Choroid plexus epithelial cell (primary cell): ENCODE data around the gene GSN.
"Not testable (repeated sequence)": the region's sequence is repeated elsewhere in the genome, so short reads cannot be mapped to it uniquely, and the experiment has no call there.

Source experiments
- DNase-seq: peaks from one replicate; pipeline ENCODE4 v3.0.0-alpha.2; 2010; ENCODE audit warnings: low read depth
- H3K4me3 ChIP-seq: 2 replicates; pipeline ENCODE4 v1.5.1; 2011; ENCODE audit warnings: low read depth, mild to moderate bottlenecking, control low read depth, low read length, moderate library complexity
- TF ChIP-seq, protein P1 (sequence below): conservative IDR thresholded peaks from 2 replicates; pipeline ENCODE4 v1.5.1; 2011; ENCODE audit warnings: low read depth, mild to moderate bottlenecking, control low read depth, inconsistent platforms, low read length, moderate library complexity

The GSN gene

DNA sequence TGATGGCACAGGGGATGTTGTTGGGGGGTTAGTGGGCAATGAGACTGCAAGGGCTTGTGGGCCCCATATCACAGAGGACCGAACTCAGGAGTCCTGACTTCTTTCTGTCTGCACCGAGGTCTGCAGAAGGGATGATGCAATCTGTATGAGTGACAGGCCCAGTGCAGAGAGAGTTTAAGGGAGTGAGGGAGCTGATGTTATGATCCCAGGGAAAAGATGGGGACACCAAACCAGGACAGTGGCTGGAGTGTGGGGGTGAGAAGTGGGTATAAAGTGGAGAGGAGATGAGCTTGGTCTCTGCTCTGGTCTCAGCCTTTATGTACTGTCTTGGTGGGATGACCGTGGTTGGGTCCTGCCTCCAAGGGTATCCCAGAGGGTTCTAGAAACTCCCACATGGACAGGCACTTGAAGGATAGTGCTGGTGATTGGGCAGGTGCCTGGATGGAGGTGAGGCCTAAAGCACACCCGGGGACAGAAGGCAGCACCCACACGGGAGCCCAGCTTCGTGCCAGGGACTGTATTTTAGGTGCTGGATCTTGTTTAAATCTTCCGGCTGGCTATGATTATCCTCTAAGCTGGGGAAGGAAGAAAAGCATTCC lies 21.9 kb downstream of the GSN start:
- TF ChIP-seq, protein P1, sequence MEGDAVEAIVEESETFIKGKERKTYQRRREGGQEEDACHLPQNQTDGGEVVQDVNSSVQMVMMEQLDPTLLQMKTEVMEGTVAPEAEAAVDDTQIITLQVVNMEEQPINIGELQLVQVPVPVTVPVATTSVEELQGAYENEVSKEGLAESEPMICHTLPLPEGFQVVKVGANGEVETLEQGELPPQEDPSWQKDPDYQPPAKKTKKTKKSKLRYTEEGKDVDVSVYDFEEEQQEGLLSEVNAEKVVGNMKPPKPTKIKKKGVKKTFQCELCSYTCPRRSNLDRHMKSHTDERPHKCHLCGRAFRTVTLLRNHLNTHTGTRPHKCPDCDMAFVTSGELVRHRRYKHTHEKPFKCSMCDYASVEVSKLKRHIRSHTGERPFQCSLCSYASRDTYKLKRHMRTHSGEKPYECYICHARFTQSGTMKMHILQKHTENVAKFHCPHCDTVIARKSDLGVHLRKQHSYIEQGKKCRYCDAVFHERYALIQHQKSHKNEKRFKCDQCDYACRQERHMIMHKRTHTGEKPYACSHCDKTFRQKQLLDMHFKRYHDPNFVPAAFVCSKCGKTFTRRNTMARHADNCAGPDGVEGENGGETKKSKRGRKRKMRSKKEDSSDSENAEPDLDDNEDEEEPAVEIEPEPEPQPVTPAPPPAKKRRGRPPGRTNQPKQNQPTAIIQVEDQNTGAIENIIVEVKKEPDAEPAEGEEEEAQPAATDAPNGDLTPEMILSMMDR, result no peak
- H3K4me3 ChIP-seq, result no peak overlapping the region

DNA sequence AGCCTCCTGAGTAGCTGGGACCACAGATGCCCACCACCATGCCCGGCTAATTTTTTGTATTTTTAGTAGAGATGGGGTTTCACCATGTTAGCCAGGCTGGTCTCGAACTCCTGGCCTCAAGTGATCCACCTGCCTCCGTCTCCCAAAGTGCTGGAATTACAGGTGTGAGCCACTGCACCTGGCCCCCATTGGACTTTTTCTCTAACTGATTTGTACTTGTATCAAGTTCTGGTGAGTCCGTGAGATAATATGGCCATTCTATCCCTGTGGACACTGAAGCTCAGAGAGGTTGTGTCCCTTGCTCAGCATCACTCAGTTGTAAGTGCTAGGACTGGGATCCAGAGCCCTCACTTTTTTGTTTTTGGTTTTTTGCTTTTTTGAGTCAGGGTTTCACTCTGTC lies 23.6 kb downstream of the GSN start:
- not testable (repeated sequence) for H3K4me3 ChIP-seq, DNase-seq

More for the DNA sequence above, 21.9 kb downstream of the GSN start:
- DNase-seq, result no peak

- no peak for DNase-seq
- H3K4me3 ChIP-seq, result no peak overlapping the region
- TF ChIP-seq, protein P1, result no peak
Measured at GRCh38 chr9:121292051-121292450, 24.1 kb downstream of the GSN start.

- H3K4me3 ChIP-seq, result no peak overlapping the region
- no peak for DNase-seq
- TF ChIP-seq, protein P1, result no peak
Measured at GRCh38 chr9:121292801-121293241, 24.9 kb downstream of the GSN start.

GRCh38 chr9:121294151-121294743 lies 26.3 kb downstream of the GSN start:
- TF ChIP-seq, protein P1, result no peak
- H3K4me3 ChIP-seq, result no peak overlapping the region
- DNase-seq, result no peak

GRCh38 chr9:121294866-121295661 lies 27.1 kb downstream of the GSN start:
- TF ChIP-seq, protein P1, result no peak
- no peak overlapping the region for H3K4me3 ChIP-seq
- DNase-seq, result no peak

DNA sequence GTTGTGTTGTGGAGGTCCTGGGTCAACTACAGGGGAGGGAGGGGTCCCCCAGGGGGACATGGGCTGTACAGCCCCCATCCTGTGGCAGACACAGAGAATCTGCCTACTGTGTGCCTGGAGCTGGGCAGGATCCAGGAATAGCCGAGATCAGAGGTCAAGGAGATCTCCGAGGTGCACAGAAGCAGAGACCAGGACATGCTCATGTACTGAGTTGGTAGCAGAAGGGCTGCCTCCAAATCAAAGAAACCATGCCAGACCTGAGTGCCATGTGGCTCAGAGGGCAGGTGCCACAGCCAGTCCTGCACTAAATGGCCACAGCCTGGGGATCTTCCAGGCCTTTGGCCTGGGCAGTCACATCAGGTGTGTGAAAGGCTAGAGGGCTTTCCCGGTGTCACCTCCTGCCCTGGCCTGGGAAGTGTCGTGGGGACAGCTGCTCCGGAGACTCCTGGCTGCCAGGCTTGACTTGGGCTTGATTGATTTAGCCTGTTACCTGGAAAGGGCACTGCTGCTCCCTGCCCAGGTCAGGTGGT lies 27.8 kb downstream of the GSN start:
- TF ChIP-seq, protein P1, result no peak
- H3K4me3 ChIP-seq, result no peak overlapping the region
- no peak for DNase-seq
